Thyroid gland (tissue), 4 donors: ENCODE data around the gene LARP6. TPM values are rescaled to one million over a fixed set of nuclear protein-coding genes. Genes with fewer than 3 reads are reported as not detected.
A peak's percentile ranks its signal among the peaks of the same experiment; 100 is the strongest.
"Not testable (repeated sequence)": the region's sequence is repeated elsewhere in the genome, so short reads cannot be mapped to it uniquely, and the experiment has no call there.

Source experiments
- DNase-seq, 2 donors: peaks; one replicate each; pipeline ENCODE4 v3.0.0-alpha.2; 2019
- H3K27ac ChIP-seq, 3 donors: fragments of 200-600 bp; sonication (generic); 1 replicate in 2 of 3; 2 replicates in 1 of 3; pipeline ENCODE4 v1.5.1; 2016 to 2019; ENCODE audit warnings: mild to moderate bottlenecking in 1 of 3, moderate library complexity in 1 of 3
- H3K27me3 ChIP-seq: fragments of 200-600 bp; sonication (generic); one replicate; pipeline ENCODE4 v1.5.1; 2019
- H3K36me3 ChIP-seq, 2 donors: fragments of 200-600 bp; sonication (generic); one replicate each; pipeline ENCODE4 v1.5.1; 2016 to 2019
- H3K4me1 ChIP-seq, 2 donors: fragments of 200-600 bp; sonication (generic); one replicate each; pipeline ENCODE4 v1.5.1; 2017 to 2019
- H3K4me3 ChIP-seq, 3 donors: fragments of 200-600 bp; sonication (generic); replicated peaks in 1 of 3; 1 replicate in 2 of 3; 2 replicates in 1 of 3; pipeline ENCODE4 v1.5.1; 2016; ENCODE audit warnings: mild to moderate bottlenecking in 1 of 3
- H3K9me3 ChIP-seq: fragments of 200-600 bp; sonication (generic); one replicate; pipeline ENCODE4 v1.5.1; 2017
- POLR2A ChIP-seq, 2 donors: fragments of 450-650 bp; IDR thresholded peaks; one replicate each; pipeline ENCODE4 v1.6.1; 2017; ENCODE audit warnings: antibody characterized with exemption in 2 of 2, mild to moderate bottlenecking in 2 of 2, moderate library complexity in 1 of 2
- WGBS, 2 donors: methylation state at CpG; one replicate each; pipeline ENCODE4 v1.1.5; 2017; 5-methylcytosine and 5-hydroxymethylcytosine counted together
- intact Hi-C: fragments of 100-400 bp; cut with DNase I; formaldehyde crosslinking; loops from one replicate; pipeline ENCODE4 v1.15.1; 2023
- total RNA-seq, 4 donors: library from RNA; depleted of rRNA; stranded (reverse); fragments of >200 nt; gene quantifications; one replicate each; pipeline ENCODE4 v1.2.3, GENCODE V29; 2016
- TF ChIP-seq, protein P1 (sequence below), 6 experiments: fragments of 200-600 bp in 3 of 6; fragments of 450-650 bp in 3 of 6; sonication (generic) in 3 of 6; IDR thresholded peaks; one replicate each; pipeline ENCODE4 v1.5.1; 2016 to 2019; ENCODE audit warnings: antibody characterized with exemption in 6 of 6, mild to moderate bottlenecking in 2 of 6, inconsistent platforms in 1 of 6, moderate library complexity in 1 of 6

The LARP6 gene
- total RNA-seq, 4 donors from 2014 or later = 70.8 to 123 (median 92.9) TPM

DNA sequence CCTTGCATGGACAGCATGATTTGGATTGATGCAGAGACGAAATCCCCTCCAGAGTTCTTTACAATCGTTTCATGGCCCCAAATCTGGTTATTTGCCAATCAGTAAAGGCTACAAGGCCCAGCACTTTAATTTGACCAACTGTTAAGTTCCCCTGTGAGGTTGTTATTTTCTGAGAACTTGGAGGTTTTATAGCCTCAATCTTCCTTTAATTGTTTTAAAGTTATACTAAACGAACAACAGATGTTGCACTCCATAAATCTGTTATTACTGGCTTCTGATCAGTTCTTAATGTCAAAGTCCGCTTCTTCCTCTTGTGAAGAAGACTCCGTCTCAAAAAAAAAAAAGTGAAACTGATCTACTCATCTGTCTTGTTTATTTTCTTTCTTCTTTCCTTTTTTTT, 30.8 kb downstream of the LARP6 start:
- WGBS, 2 donors = 57 to 66% methylated on average over 5 of the region's 5 CpGs
- Histone ChIP-seq H3K27ac (no peak overlapping the region), H3K27me3 (no peaks in the 10 kb centered on the region), H3K4me3 (no peak overlapping the region), H3K9me3 (no peaks in the 10 kb centered on the region), H3K4me1 (peaks cover 23 to 31% of the 10 kb centered on the region in 2 donors), H3K36me3 (no peaks in the 10 kb centered on the region)
- TF ChIP-seq, protein P1, sequence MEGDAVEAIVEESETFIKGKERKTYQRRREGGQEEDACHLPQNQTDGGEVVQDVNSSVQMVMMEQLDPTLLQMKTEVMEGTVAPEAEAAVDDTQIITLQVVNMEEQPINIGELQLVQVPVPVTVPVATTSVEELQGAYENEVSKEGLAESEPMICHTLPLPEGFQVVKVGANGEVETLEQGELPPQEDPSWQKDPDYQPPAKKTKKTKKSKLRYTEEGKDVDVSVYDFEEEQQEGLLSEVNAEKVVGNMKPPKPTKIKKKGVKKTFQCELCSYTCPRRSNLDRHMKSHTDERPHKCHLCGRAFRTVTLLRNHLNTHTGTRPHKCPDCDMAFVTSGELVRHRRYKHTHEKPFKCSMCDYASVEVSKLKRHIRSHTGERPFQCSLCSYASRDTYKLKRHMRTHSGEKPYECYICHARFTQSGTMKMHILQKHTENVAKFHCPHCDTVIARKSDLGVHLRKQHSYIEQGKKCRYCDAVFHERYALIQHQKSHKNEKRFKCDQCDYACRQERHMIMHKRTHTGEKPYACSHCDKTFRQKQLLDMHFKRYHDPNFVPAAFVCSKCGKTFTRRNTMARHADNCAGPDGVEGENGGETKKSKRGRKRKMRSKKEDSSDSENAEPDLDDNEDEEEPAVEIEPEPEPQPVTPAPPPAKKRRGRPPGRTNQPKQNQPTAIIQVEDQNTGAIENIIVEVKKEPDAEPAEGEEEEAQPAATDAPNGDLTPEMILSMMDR (IDR thresholded peaks at IDR 0.05) = no peak
- no peak for TF ChIP-seq POLR2A (IDR thresholded peaks at IDR 0.05)
- intact Hi-C loops = no loop called here
- no peak for DNase-seq

- Histone ChIP-seq H3K27ac (no peak overlapping the region), H3K4me1 (peaks cover 16 to 18% of the 10 kb centered on the region in 2 donors), H3K4me3 (no peak overlapping the region), H3K36me3 (no peaks in the 10 kb centered on the region), H3K27me3 (no peaks in the 10 kb centered on the region), H3K9me3 (no peaks in the 10 kb centered on the region)
- DNase-seq = no peak
- intact Hi-C loops = no loop called here
- TF ChIP-seq POLR2A (IDR thresholded peaks at IDR 0.05) = no peak
- TF ChIP-seq, protein P1 (IDR thresholded peaks at IDR 0.05) = no peak
Measured at GRCh38 chr15:70820214-70820613, 33.7 kb downstream of the LARP6 start.

GRCh38 chr15:70818580-70818979, 35.4 kb downstream of the LARP6 start:
- Histone ChIP-seq H3K4me3 (no peak overlapping the region), H3K9me3 (no peaks in the 10 kb centered on the region), H3K36me3 (no peaks in the 10 kb centered on the region), H3K27me3 (no peaks in the 10 kb centered on the region), H3K4me1 (peaks cover 4 to 7% of the 10 kb centered on the region in 2 donors), H3K27ac (no peak overlapping the region)
- WGBS, 2 donors = 95 to 100% methylated on average over 2 of the region's 2 CpGs
- intact Hi-C loops = no loop called here
- DNase-seq = no peak
- TF ChIP-seq POLR2A (IDR thresholded peaks at IDR 0.05) = no peak
- TF ChIP-seq, protein P1 (IDR thresholded peaks at IDR 0.05) = no peak

- peak overlapping the region in 2 of 3 donors; percentile 39 to 58 for H3K27ac ChIP-seq
- intact Hi-C loops = no loop called here
Measured at GRCh38 chr15:70817266-70817665, 36.7 kb downstream of the LARP6 start.

DNA sequence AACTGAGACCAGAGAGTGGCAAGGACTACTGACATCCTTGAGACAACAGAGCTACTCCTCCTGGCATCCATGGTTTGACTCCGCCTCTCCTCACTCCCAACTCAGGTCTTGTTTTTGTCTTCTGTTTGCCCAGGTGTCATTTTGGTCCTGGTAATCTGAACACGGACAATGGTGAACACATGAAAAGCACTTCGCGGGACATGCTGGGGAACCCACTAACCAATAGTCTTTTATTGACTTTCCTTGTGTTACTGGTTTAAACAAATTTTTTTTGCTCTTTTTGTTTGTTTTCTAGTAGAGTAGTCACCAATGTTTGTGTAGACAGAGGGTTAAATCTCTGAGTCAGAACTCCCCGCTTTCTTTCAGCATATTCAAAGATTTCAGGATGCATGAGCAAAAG, 38.4 kb downstream of the LARP6 start:
- TF ChIP-seq, protein P1 (IDR thresholded peaks at IDR 0.05) = no peak
- no peak for TF ChIP-seq POLR2A (IDR thresholded peaks at IDR 0.05)
- no peak for DNase-seq
- Histone ChIP-seq H3K36me3 (no peaks in the 10 kb centered on the region), H3K4me3 (no peak overlapping the region), H3K27me3 (no peaks in the 10 kb centered on the region), H3K9me3 (no peaks in the 10 kb centered on the region), H3K4me1 (peaks cover 4 to 19% of the 10 kb centered on the region in 2 donors), H3K27ac (no peak overlapping the region)
- intact Hi-C loops = no loop called here
- 76 to 78% methylated on average over 5 of the region's 5 CpGs for WGBS, 2 donors

More at GRCh38 chr15:70817266-70817665, 36.7 kb downstream of the LARP6 start:
- TF ChIP-seq, protein P1 (IDR thresholded peaks at IDR 0.05) = no peak
- no peak for TF ChIP-seq POLR2A (IDR thresholded peaks at IDR 0.05)
- H3K36me3 ChIP-seq = no peaks in the 10 kb centered on the region
- no peaks in the 10 kb centered on the region for H3K9me3 ChIP-seq
- no peak overlapping the region for H3K4me3 ChIP-seq
- no peak for DNase-seq
- no peaks in the 10 kb centered on the region for H3K27me3 ChIP-seq
- peaks cover 4 to 6% of the 10 kb centered on the region in 2 donors for H3K4me1 ChIP-seq

GRCh38 chr15:70815011-70815410, 38.9 kb downstream of the LARP6 start:
- 77 to 79% methylated on average over 4 of the region's 4 CpGs for WGBS, 2 donors
- intact Hi-C loops = not testable (repeated sequence)

More at GRCh38 chr15:70815011-70815410, 38.9 kb downstream of the LARP6 start:
- not testable (repeated sequence) for H3K36me3 ChIP-seq, H3K9me3 ChIP-seq, H3K27ac ChIP-seq, DNase-seq, H3K27me3 ChIP-seq, H3K4me3 ChIP-seq
- peaks cover 4 to 19% of the 10 kb centered on the region in 2 donors for H3K4me1 ChIP-seq
